ENCODE data around the gene DCTN1. TPM values are rescaled to one million over a fixed set of nuclear protein-coding genes. Genes with fewer than 3 reads are reported as not detected.
A peak's percentile ranks its signal among the peaks of the same experiment; 100 is the strongest.

The DCTN1 gene
- total and polyA plus RNA-seq, 2 donors (not counting 1 experiment from before 2014, with no cell fraction given) = 46.7 to 143 TPM

DNA sequence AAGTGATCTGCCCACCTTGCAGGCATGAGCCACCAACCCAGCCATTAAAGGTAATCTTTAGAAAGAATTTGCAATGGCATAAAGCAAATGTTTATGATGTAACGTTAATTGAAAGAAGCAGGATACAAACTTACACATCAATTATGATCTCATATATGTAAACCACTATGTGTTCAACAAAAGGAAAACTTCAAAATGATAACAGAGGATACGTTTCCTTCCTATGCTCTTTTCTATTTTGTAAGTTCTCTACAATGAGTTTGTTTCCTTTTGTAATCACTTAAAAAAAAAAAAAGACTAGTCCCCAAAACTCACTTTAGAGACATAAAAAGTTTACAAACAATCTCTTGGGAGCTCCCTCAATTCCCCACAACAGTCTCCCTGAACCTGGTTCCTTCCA lies 39.9 kb upstream of the DCTN1 start:
- H2AFZ ChIP-seq (ENCODE audit: insufficient read depth, low read depth, low read length, poor library complexity, severe bottlenecking) = no peak overlapping the region
- ATAC-seq (ENCODE audit: low read depth) = no peak
- H4K20me1 ChIP-seq (ENCODE audit: control insufficient read depth, insufficient read depth, low read length, poor library complexity, severe bottlenecking) = no peaks in the 10 kb centered on the region
- no peak for TF ChIP-seq EZH2 (IDR thresholded peaks at IDR 0.05; ENCODE audit: borderline replicate concordance, insufficient read depth, low read depth, low read length, poor library complexity, severe bottlenecking)
- TF ChIP-seq, protein P1, sequence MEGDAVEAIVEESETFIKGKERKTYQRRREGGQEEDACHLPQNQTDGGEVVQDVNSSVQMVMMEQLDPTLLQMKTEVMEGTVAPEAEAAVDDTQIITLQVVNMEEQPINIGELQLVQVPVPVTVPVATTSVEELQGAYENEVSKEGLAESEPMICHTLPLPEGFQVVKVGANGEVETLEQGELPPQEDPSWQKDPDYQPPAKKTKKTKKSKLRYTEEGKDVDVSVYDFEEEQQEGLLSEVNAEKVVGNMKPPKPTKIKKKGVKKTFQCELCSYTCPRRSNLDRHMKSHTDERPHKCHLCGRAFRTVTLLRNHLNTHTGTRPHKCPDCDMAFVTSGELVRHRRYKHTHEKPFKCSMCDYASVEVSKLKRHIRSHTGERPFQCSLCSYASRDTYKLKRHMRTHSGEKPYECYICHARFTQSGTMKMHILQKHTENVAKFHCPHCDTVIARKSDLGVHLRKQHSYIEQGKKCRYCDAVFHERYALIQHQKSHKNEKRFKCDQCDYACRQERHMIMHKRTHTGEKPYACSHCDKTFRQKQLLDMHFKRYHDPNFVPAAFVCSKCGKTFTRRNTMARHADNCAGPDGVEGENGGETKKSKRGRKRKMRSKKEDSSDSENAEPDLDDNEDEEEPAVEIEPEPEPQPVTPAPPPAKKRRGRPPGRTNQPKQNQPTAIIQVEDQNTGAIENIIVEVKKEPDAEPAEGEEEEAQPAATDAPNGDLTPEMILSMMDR (IDR thresholded peaks at IDR 0.05) = no peak
- no peak for DNase-seq
- peak overlapping the region in 1 of 2 donors; percentile 61 for H3K27ac ChIP-seq (ENCODE audit: low read length in 2 of 2)
- CTCF ChIA-PET = interaction anchor here (1.2 kb wide), 1 partner anchor 20 kb away, joined by 3 read pairs; no protein-coding TSS in a partner anchor
- H3K9ac ChIP-seq (ENCODE audit: low read length) = no peak overlapping the region
- H3K9me3 ChIP-seq (ENCODE audit: control extremely low read depth in 1 of 3, control insufficient read depth in 2 of 3, insufficient read depth in 1 of 3, low read length in 2 of 3) = no peaks in the 10 kb centered on the region
- no peaks in the 10 kb centered on the region for H3K27me3 ChIP-seq (replicated peaks in 1 of 4; ENCODE audit: control extremely low read depth in 1 of 4, control insufficient read depth in 3 of 4, insufficient read depth in 4 of 4, low read length in 3 of 4)
- intact Hi-C loops (cut with micrococcal nuclease) = loop anchor here (2.0 kb wide), 2 partner anchors 63 to 221 kb away; partner anchors contain the start of genes CCDC142, MTHFD2 and TTC31
- Mint-ChIP-seq H3K27ac (peak overlapping the region; percentile 83), H3K4me1 (peaks cover 51% of the 10 kb centered on the region), H3K27me3 (no peaks in the 10 kb centered on the region), H3K9me3 (ENCODE audit: insufficient read depth) (no peaks in the 10 kb centered on the region), H3K4me3 (peak overlapping the region; percentile 76)
- H3K4me2 ChIP-seq (replicated peaks; ENCODE audit: low read depth, low read length, poor library complexity, severe bottlenecking) = peak overlapping the region; percentile 59
- peaks cover 0 to 8% of the 10 kb centered on the region in 2 experiments for H3K36me3 ChIP-seq (replicated peaks in 1 of 2; ENCODE audit: control extremely low read depth in 1 of 2, control insufficient read depth in 1 of 2, extremely low read depth in 1 of 2, insufficient read depth in 2 of 2, low read length in 1 of 2)
- peaks cover 4% of the 10 kb centered on the region for H3K79me2 ChIP-seq (ENCODE audit: control insufficient read depth, insufficient read depth, low read length)
- H3K4me1 ChIP-seq (ENCODE audit: control insufficient read depth in 2 of 2, insufficient read depth in 2 of 2, low read length in 2 of 2) = peaks cover 33 to 54% of the 10 kb centered on the region in 2 donors
- peak overlapping the region in 1 of 5 experiments; percentile 18 for H3K4me3 ChIP-seq (ENCODE audit: control extremely low read depth in 1 of 5, extremely low read depth in 1 of 5, insufficient read depth in 1 of 5, low read depth in 2 of 5, low read length in 4 of 5)
- WGBS (ENCODE audit: insufficient coverage) = no CpG with 5 or more reads among the region's 2 CpGs
- POLR2A ChIA-PET = interaction anchor here (2.0 kb wide), 1 partner anchor 38 kb away, joined by 19 read pairs; the partner anchor contains the start of gene WBP1

DNA sequence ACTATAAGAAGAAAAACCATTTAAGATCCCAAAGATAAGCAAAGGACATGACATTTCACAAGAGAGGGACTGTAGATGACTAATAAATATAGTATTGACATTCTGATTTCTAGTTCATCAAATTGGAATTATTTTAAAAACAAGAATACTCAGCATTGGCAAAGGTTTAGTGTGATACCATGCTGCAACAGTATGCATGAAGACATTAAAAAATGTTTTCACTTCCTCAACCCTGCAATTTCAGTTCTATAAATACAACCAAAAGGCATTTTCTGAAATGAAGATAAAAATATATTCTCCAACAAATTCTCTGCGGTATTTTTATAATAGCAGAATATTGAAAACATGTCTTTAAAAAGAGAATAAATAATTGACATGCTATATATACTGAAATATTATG lies 39.2 kb upstream of the DCTN1 start:
- Mint-ChIP-seq H3K4me3 (peak overlapping the region; percentile 39), H3K9me3 (ENCODE audit: insufficient read depth) (no peaks in the 10 kb centered on the region), H3K27ac (peak overlapping the region; percentile 46), H3K27me3 (no peaks in the 10 kb centered on the region), H3K4me1 (peaks cover 55% of the 10 kb centered on the region)
- TF ChIP-seq EZH2 (IDR thresholded peaks at IDR 0.05; ENCODE audit: borderline replicate concordance, insufficient read depth, low read depth, low read length, poor library complexity, severe bottlenecking) = no peak
- TF ChIP-seq, protein P1 (IDR thresholded peaks at IDR 0.05) = no peak
- H4K20me1 ChIP-seq (ENCODE audit: control insufficient read depth, insufficient read depth, low read length, poor library complexity, severe bottlenecking) = no peaks in the 10 kb centered on the region
- no peaks in the 10 kb centered on the region for H3K27me3 ChIP-seq (replicated peaks in 1 of 4; ENCODE audit: control extremely low read depth in 1 of 4, control insufficient read depth in 3 of 4, insufficient read depth in 4 of 4, low read length in 3 of 4)
- DNase-seq (no peak), ATAC-seq (ENCODE audit: low read depth) (no peak)
- ChIA-PET POLR2A (interaction anchor here (1.0 kb wide), 1 partner anchor 28 kb away, joined by 3 read pairs; no protein-coding TSS in a partner anchor), CTCF (interaction anchor here (0.8 kb wide), 1 partner anchor 33 kb away, joined by 3 read pairs; no protein-coding TSS in a partner anchor)
- H3K4me1 ChIP-seq (ENCODE audit: control insufficient read depth in 2 of 2, insufficient read depth in 2 of 2, low read length in 2 of 2) = peaks cover 38 to 61% of the 10 kb centered on the region in 2 donors
- peak overlapping the region; percentile 59 for H3K4me2 ChIP-seq (replicated peaks; ENCODE audit: low read depth, low read length, poor library complexity, severe bottlenecking)
- H2AFZ ChIP-seq (ENCODE audit: insufficient read depth, low read depth, low read length, poor library complexity, severe bottlenecking) = no peak overlapping the region
- intact Hi-C loops (cut with micrococcal nuclease) = no loop called here
- H3K27ac ChIP-seq (ENCODE audit: low read length in 2 of 2) = no peak overlapping the region
- H3K79me2 ChIP-seq (ENCODE audit: control insufficient read depth, insufficient read depth, low read length) = peaks cover 4% of the 10 kb centered on the region
- WGBS (ENCODE audit: insufficient coverage) = no CpG with 5 or more reads among the region's 1 CpG
- peak overlapping the region in 1 of 5 experiments; percentile 18 for H3K4me3 ChIP-seq (ENCODE audit: control extremely low read depth in 1 of 5, extremely low read depth in 1 of 5, insufficient read depth in 1 of 5, low read depth in 2 of 5, low read length in 4 of 5)
- no peaks in the 10 kb centered on the region for H3K9me3 ChIP-seq (ENCODE audit: control extremely low read depth in 1 of 3, control insufficient read depth in 2 of 3, insufficient read depth in 1 of 3, low read length in 2 of 3)
- H3K36me3 ChIP-seq (replicated peaks in 1 of 2; ENCODE audit: control extremely low read depth in 1 of 2, control insufficient read depth in 1 of 2, extremely low read depth in 1 of 2, insufficient read depth in 2 of 2, low read length in 1 of 2) = peaks cover 0 to 2% of the 10 kb centered on the region in 2 experiments
- H3K9ac ChIP-seq (ENCODE audit: low read length) = no peak overlapping the region

All from B cell (primary cell).